ENCODE measurements around the gene PRKCH. TPM values are rescaled to one million over a fixed set of nuclear protein-coding genes. Genes with fewer than 3 reads are reported as not detected.

Gene PRKCH
- total and polyA plus RNA-seq, 10 of the 15 experiments (the other 5 are each of a cell fraction or from before 2014, with no cell fraction given): 10.7 to 140 (median 33.2) TPM

- TF ChIP-seq ZNF592 (IDR thresholded peaks at IDR 0.05) (no peak), DPF2 (IDR thresholded peaks at IDR 0.05) (no peak), ATF2 (IDR thresholded peaks at IDR 0.05; ENCODE audit: low read length) (peak; percentile 19; the same call in 1 of the 2 replicates), JUNB (IDR thresholded peaks at IDR 0.05) (peak; percentile 24; the same call in 1 of the 2 replicates), ATF7 (IDR thresholded peaks at IDR 0.05; ENCODE audit: low read depth) (0 out of 2 replicates have a peak, but pooled peaks have one; percentile 10), NFYA (IDR thresholded peaks at IDR 0.05; ENCODE audit: borderline replicate concordance, low read depth, low read length) (no peak), TARDBP (IDR thresholded peaks at IDR 0.05; ENCODE audit: borderline replicate concordance) (no peak), CHD2 (IDR thresholded peaks at IDR 0.05; ENCODE audit: borderline replicate concordance, low read depth, low read length) (peak; percentile 41; the same call in 1 of the 2 replicates), EED (IDR thresholded peaks at IDR 0.05; ENCODE audit: low read depth) (no peak), HCFC1 (IDR thresholded peaks at IDR 0.05; ENCODE audit: low read length) (no peak), YY1 (IDR thresholded peaks at IDR 0.05; ENCODE audit: low read depth, low read length) (0 out of 2 replicates have a peak, but pooled peaks have one; percentile 21), ZNF384 (IDR thresholded peaks at IDR 0.05; ENCODE audit: borderline replicate concordance, low read depth, low read length) (peak; percentile 88), SREBF1 (IDR thresholded peaks at IDR 0.05; ENCODE audit: low read length) (no peak), PKNOX1 (IDR thresholded peaks at IDR 0.05) (peak; percentile 40; the same call in 1 of the 2 replicates), ZBTB11 (CRISPR knock-in tag; IDR thresholded peaks at IDR 0.05) (no peak), BCL11A (IDR thresholded peaks at IDR 0.05; ENCODE audit: low read depth, low read length) (peak; percentile 42; the same call in 1 of the 2 replicates), USF2 (IDR thresholded peaks at IDR 0.05; ENCODE audit: borderline replicate concordance, low read depth, low read length) (no peak), FOS (IDR thresholded peaks at IDR 0.05; ENCODE audit: borderline replicate concordance, extremely low read depth, insufficient read length) (no peak), CHD1 (IDR thresholded peaks at IDR 0.05; ENCODE audit: low read depth, low read length) (no peak)
These were observed 181.9 kb downstream of the PRKCH start (continued) for GRCh38 chr14:61503167-61503801.

Data from GM12878 (cell line).